EL (cell line): ENCODE results near the gene EFNA2.

Source experiments
- DNase-seq: peaks from one replicate; pipeline ENCODE4 v3.0.0-alpha.2; 2016

Gene EFNA2

GRCh38 chr19:1249298-1249989, 36.2 kb upstream of the EFNA2 start:
- peak; percentile 96 for DNase-seq

- no peak for DNase-seq
Observed at GRCh38 chr19:1249990-1250436, 35.7 kb upstream of the EFNA2 start.

- DNase-seq, result peak; percentile 44
Observed at GRCh38 chr19:1250437-1251260, 35.0 kb upstream of the EFNA2 start.

- peak; percentile 78 for DNase-seq
Observed at GRCh38 chr19:1251330-1252220, 34.1 kb upstream of the EFNA2 start.

- peak; percentile 97 for DNase-seq
Observed at GRCh38 chr19:1252221-1252820, 33.4 kb upstream of the EFNA2 start.

- peak; percentile 97 for DNase-seq
Observed at GRCh38 chr19:1252821-1253513, 32.7 kb upstream of the EFNA2 start.

- no peak for DNase-seq
Observed at GRCh38 chr19:1253514-1254080, 32.1 kb upstream of the EFNA2 start.

- no peak for DNase-seq
Observed at GRCh38 chr19:1254081-1254527, 31.6 kb upstream of the EFNA2 start.

- no peak for DNase-seq
Observed at GRCh38 chr19:1254530-1255185, 31.0 kb upstream of the EFNA2 start.

GRCh38 chr19:1255186-1256161, 30.2 kb upstream of the EFNA2 start:
- DNase-seq, result no peak

- no peak for DNase-seq
Observed at GRCh38 chr19:1256646-1257474, 28.8 kb upstream of the EFNA2 start.

- no peak for DNase-seq
Observed at GRCh38 chr19:1257475-1258162, 28.1 kb upstream of the EFNA2 start.

GRCh38 chr19:1258163-1258492, 27.5 kb upstream of the EFNA2 start:
- DNase-seq, result no peak

GRCh38 chr19:1258707-1259205, 26.9 kb upstream of the EFNA2 start:
- no peak for DNase-seq

- DNase-seq, result peak; percentile 74
Observed at GRCh38 chr19:1259206-1259875, 26.3 kb upstream of the EFNA2 start.

GRCh38 chr19:1259876-1260748, 25.6 kb upstream of the EFNA2 start:
- no peak for DNase-seq
